Fibroblast of pulmonary artery (primary cell): Measurements from ENCODE around the gene PLEKHH1.

Experiments used
- DNase-seq: peaks from one replicate; pipeline ENCODE4 v3.0.0-alpha.2; 2010; ENCODE audit warnings: low read depth
- H3K4me3 ChIP-seq: replicated peaks from 2 replicates; pipeline ENCODE4 v1.5.1; 2011; ENCODE audit warnings: low read depth, mild to moderate bottlenecking, control low read depth, low read length, moderate library complexity
- TF ChIP-seq, protein P1 (sequence below): IDR thresholded peaks from 2 replicates; pipeline ENCODE4 v1.5.1; 2011; ENCODE audit warnings: mild to moderate bottlenecking, control low read depth, low read length, inconsistent platforms; ENCODE audit errors: missing control alignments

PLEKHH1 gene

DNA sequence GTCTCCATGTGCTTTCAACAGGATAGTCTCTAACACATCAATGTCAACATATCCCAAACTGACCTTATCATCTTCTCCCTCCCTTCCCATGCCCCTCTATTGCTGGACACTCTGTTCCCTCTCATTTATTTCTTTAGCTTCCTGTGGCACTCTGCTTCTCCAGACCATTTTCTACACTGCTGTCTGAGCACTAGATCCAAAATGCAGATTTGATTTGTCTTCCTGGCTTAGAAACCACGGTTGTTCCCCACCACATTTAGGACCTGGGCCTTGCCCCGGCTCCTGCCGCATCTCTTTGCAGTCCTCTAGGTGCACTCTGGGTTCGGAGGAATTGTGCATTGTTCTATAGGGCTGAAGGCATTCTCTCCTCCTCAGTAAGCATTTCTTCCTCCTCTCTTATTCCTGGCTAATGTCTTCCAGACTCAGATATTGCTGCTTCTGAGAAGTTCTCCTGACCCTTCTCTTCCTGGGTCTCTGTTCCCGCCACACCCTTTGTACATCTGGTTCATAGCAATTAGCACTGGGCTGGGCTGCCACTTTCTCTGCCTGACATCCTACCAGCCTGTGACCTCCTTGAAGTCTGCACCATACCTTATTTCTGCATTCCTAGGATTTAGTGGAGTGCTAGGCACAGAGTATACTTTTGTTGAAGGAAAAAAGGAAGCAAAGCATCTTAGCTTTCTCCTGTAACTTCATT is 100.5 kb downstream of the PLEKHH1 start:
- DNase-seq = no peak
- TF ChIP-seq, protein P1, sequence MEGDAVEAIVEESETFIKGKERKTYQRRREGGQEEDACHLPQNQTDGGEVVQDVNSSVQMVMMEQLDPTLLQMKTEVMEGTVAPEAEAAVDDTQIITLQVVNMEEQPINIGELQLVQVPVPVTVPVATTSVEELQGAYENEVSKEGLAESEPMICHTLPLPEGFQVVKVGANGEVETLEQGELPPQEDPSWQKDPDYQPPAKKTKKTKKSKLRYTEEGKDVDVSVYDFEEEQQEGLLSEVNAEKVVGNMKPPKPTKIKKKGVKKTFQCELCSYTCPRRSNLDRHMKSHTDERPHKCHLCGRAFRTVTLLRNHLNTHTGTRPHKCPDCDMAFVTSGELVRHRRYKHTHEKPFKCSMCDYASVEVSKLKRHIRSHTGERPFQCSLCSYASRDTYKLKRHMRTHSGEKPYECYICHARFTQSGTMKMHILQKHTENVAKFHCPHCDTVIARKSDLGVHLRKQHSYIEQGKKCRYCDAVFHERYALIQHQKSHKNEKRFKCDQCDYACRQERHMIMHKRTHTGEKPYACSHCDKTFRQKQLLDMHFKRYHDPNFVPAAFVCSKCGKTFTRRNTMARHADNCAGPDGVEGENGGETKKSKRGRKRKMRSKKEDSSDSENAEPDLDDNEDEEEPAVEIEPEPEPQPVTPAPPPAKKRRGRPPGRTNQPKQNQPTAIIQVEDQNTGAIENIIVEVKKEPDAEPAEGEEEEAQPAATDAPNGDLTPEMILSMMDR = no peak
- H3K4me3 ChIP-seq = no peak overlapping the region

DNA sequence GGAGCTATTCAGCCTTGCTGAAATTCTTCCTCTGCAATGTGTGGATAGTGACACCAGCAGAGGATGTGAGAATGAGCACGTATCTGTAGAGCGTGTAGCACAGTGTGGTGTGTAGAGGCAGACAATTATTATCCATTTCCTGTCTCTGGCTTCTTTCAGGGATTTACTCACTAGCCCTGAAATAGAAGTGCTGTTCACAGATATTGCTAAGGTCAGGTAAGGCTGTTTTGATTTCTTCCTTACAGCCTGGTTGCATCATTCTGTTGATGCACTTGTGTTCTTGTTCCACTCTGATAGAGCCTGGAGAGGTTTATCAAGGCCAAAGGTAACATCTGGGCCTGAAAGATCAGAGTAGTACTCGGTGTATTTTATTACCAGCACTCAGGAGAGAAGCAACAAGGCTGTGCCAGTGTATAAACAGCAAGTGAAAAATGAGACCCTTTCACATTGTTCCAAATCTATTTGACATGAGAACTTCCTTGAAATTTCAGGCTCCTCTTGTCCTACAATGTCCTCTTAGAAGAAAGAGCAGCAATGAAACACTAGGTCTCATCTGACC is 103.3 kb downstream of the PLEKHH1 start:
- no peak for DNase-seq
- TF ChIP-seq, protein P1 = no peak
- H3K4me3 ChIP-seq = no peak overlapping the region

DNA sequence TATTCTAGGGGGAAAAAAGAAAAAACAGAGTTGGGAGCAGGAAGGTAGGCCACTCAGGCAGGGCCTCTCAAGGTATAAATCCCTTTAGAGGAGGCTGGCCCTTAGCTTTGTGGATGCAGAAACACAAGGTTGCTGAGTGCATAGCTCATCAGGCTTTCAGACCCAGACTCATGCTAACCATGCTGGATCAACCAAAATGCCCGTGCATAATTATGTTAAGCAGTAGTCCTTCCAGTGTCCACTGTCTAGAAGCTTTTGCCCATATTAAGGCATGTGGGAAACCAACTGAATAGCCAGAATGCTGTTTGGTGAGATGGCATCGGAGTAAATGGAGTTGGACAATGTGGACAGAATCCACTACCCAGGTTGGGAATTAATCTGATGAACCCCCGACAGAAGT is 105.6 kb downstream of the PLEKHH1 start:
- TF ChIP-seq, protein P1 = no peak
- DNase-seq = no peak
- H3K4me3 ChIP-seq = no peak overlapping the region
